Measurements from ENCODE around the gene DROSHA. TPM values are rescaled to one million over a fixed set of nuclear protein-coding genes. Genes with fewer than 3 reads are reported as not detected.

The DROSHA gene
- total RNA-seq, 1 donor from 2014 or later = 93.1 TPM

GRCh38 chr5:31427724-31428309 lies 104.1 kb downstream of the DROSHA start:
- no peak overlapping the region for H3K4me3 Mint-ChIP-seq
- H3K36me3 Mint-ChIP-seq = peaks cover 41% of the 10 kb centered on the region
- DNase-seq (ENCODE audit: low spot score in 2 of 2, unreplicated experiment in 2 of 2) = no peak
- no peak overlapping the region for H3K27ac Mint-ChIP-seq
- no peaks in the 10 kb centered on the region for H3K9me3 Mint-ChIP-seq
- peaks cover 9% of the 10 kb centered on the region for H3K4me1 Mint-ChIP-seq
- TF ChIP-seq CTCF (IDR thresholded peaks at IDR 0.05; ENCODE audit: unreplicated experiment) = no peak
- H3K27me3 Mint-ChIP-seq (ENCODE audit: low read depth) = no peaks in the 10 kb centered on the region

- no peak for DNase-seq (ENCODE audit: low spot score in 2 of 2, unreplicated experiment in 2 of 2)
- no peak for TF ChIP-seq CTCF (IDR thresholded peaks at IDR 0.05; ENCODE audit: unreplicated experiment)
- Mint-ChIP-seq H3K9me3 (no peaks in the 10 kb centered on the region), H3K4me3 (no peak overlapping the region), H3K27ac (no peak overlapping the region), H3K27me3 (ENCODE audit: low read depth) (no peaks in the 10 kb centered on the region), H3K36me3 (peaks cover 41% of the 10 kb centered on the region), H3K4me1 (peaks cover 9% of the 10 kb centered on the region)
Measured at GRCh38 chr5:31427013-31427723, 104.7 kb downstream of the DROSHA start.

GRCh38 chr5:31421806-31422586 lies 109.9 kb downstream of the DROSHA start:
- Mint-ChIP-seq H3K4me1 (peaks cover 3% of the 10 kb centered on the region), H3K27ac (no peak overlapping the region), H3K4me3 (no peak overlapping the region), H3K9me3 (no peaks in the 10 kb centered on the region), H3K27me3 (ENCODE audit: low read depth) (no peaks in the 10 kb centered on the region), H3K36me3 (peaks cover 40% of the 10 kb centered on the region)
- TF ChIP-seq CTCF (IDR thresholded peaks at IDR 0.05; ENCODE audit: unreplicated experiment) = no peak
- no peak for DNase-seq (ENCODE audit: low spot score in 2 of 2, unreplicated experiment in 2 of 2)

- no peak for DNase-seq (ENCODE audit: low spot score in 2 of 2, unreplicated experiment in 2 of 2)
- Mint-ChIP-seq H3K27me3 (ENCODE audit: low read depth) (no peaks in the 10 kb centered on the region), H3K4me1 (peaks cover 11% of the 10 kb centered on the region), H3K36me3 (peaks cover 18% of the 10 kb centered on the region), H3K4me3 (no peak overlapping the region), H3K9me3 (no peaks in the 10 kb centered on the region), H3K27ac (no peak overlapping the region)
- TF ChIP-seq CTCF (IDR thresholded peaks at IDR 0.05; ENCODE audit: unreplicated experiment) = no peak
Measured at GRCh38 chr5:31417512-31417911, 114.4 kb downstream of the DROSHA start.

- H3K9me3 Mint-ChIP-seq = no peaks in the 10 kb centered on the region
- no peak for TF ChIP-seq CTCF (IDR thresholded peaks at IDR 0.05; ENCODE audit: unreplicated experiment)
- H3K36me3 Mint-ChIP-seq = peaks cover 12% of the 10 kb centered on the region
- H3K4me1 Mint-ChIP-seq = peaks cover 12% of the 10 kb centered on the region
- no peaks in the 10 kb centered on the region for H3K27me3 Mint-ChIP-seq (ENCODE audit: low read depth)
- no peak overlapping the region for H3K4me3 Mint-ChIP-seq
- no peak for DNase-seq (ENCODE audit: low spot score in 2 of 2, unreplicated experiment in 2 of 2)
- no peak overlapping the region for H3K27ac Mint-ChIP-seq
Measured at GRCh38 chr5:31416547-31416946, 115.3 kb downstream of the DROSHA start.
